ENCODE results near the gene SLC7A6. TPM values are rescaled to one million over a fixed set of nuclear protein-coding genes. Genes with fewer than 3 reads are reported as not detected.

Gene SLC7A6
- polyA plus RNA-seq, 1 experiment: 51.2 TPM

DNA sequence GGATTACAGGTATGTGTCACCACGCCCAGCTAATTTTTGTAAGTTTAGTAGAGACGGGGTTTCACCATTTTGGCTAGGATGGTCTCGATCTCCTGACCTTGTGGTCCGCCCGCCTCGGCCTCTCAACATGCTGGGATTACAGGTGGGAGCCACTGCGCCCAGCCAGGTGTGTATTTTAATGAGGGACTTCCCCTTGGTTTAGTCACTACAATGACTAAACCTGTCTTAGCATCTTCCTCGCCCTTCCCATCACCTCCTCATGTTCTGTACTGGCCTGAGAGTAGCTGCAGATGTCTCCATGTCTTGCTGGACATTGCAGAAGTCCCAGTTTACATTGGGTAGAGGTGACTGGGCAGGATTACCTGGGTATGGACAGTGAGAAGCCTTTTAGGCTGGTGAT, 9.6 kb downstream of the SLC7A6 start:
- ChIA-PET CTCF (interaction anchor here (1.2 to 2.2 kb wide), 4 partner anchors 10 to 13 kb away, joined by 5 to 9 read pairs (median 6); partner anchors contain the start of gene SLC7A6), POLR2A (no interaction called here)
- no peak for DNase-seq (ENCODE audit: low read depth)
- TF ChIP-seq, protein P1, sequence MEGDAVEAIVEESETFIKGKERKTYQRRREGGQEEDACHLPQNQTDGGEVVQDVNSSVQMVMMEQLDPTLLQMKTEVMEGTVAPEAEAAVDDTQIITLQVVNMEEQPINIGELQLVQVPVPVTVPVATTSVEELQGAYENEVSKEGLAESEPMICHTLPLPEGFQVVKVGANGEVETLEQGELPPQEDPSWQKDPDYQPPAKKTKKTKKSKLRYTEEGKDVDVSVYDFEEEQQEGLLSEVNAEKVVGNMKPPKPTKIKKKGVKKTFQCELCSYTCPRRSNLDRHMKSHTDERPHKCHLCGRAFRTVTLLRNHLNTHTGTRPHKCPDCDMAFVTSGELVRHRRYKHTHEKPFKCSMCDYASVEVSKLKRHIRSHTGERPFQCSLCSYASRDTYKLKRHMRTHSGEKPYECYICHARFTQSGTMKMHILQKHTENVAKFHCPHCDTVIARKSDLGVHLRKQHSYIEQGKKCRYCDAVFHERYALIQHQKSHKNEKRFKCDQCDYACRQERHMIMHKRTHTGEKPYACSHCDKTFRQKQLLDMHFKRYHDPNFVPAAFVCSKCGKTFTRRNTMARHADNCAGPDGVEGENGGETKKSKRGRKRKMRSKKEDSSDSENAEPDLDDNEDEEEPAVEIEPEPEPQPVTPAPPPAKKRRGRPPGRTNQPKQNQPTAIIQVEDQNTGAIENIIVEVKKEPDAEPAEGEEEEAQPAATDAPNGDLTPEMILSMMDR (IDR thresholded peaks at IDR 0.05; ENCODE audit: insufficient read depth, low read depth, low read length): no peak
- H3K27me3 ChIP-seq (ENCODE audit: control insufficient read depth, insufficient read depth, low read length): no peaks in the 10 kb centered on the region
- H3K4me3 ChIP-seq (ENCODE audit: low read depth, low read length): no peak overlapping the region
- peaks cover 8% of the 10 kb centered on the region for H3K36me3 ChIP-seq (ENCODE audit: control insufficient read depth, insufficient read depth, low read length)

DNA sequence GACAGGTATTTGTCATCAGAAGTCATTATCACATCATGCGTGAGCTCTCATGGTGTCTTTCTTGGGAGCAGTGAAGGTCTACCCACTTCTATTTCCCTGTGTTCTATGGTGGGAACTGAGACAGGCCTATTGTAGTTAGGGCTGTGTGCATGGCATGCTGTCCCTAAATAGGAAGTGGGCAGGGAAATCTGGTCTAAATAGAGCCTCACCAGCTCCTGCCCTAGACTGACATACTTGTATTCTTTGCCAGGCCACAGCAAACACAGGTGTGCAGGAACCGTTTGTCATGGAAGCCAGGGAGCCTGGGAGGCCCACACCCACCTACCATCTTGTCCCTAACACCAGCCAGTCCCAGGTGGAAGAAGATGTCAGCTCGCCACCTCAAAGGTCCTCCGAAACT, 10.1 kb downstream of the SLC7A6 start:
- TF ChIP-seq, protein P1 (IDR thresholded peaks at IDR 0.05; ENCODE audit: insufficient read depth, low read depth, low read length): no peak
- Histone ChIP-seq H3K4me3 (ENCODE audit: low read depth, low read length) (no peak overlapping the region), H3K27me3 (ENCODE audit: control insufficient read depth, insufficient read depth, low read length) (no peaks in the 10 kb centered on the region), H3K36me3 (ENCODE audit: control insufficient read depth, insufficient read depth, low read length) (peaks cover 8% of the 10 kb centered on the region)
- ChIA-PET CTCF (interaction anchor here (1.2 to 1.7 kb wide), 3 partner anchors 11 to 13 kb away, joined by 5 to 8 read pairs (median 5); partner anchors contain the start of gene SLC7A6), POLR2A (no interaction called here)
- DNase-seq (ENCODE audit: low read depth): no peak

DNA sequence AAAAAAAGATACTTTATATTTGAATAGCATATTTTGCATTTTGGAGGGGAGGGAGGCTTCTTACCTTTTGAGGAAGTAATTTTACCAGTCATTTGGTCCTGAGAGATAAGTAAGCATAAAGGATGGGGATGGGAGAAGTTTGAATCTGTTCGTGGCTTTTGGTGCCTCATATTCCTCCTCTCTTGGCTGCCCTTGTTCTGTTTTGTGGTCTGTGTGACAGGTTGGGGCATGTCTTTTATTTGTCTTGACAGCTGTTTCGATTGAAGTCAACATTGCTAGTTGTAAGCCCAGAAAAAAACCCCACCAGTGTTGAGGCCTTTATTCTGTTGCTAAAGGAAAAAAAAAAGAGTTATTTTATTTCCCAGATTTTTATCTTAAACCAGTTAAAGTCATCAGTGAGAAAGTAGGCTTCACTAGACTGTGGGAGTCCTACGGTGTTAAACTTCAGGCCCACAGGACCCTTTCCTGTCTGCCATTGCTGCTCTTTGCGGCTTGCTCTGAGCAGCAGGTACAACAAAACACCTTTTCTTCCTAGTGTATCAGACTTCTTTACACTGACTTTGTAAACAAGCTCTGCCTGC, 11.4 kb downstream of the SLC7A6 start:
- Histone ChIP-seq H3K27me3 (ENCODE audit: control insufficient read depth, insufficient read depth, low read length) (no peaks in the 10 kb centered on the region), H3K4me3 (ENCODE audit: low read depth, low read length) (no peak overlapping the region), H3K36me3 (ENCODE audit: control insufficient read depth, insufficient read depth, low read length) (peaks cover 8% of the 10 kb centered on the region)
- DNase-seq (ENCODE audit: low read depth): no peak
- CTCF ChIA-PET: interaction anchor here (0.6 to 1.4 kb wide), 2 partner anchors 13 to 14 kb away, joined by 3 to 4 read pairs; no protein-coding TSS in a partner anchor
- TF ChIP-seq, protein P1 (IDR thresholded peaks at IDR 0.05; ENCODE audit: insufficient read depth, low read depth, low read length): no peak
- POLR2A ChIA-PET: no interaction called here

DNA sequence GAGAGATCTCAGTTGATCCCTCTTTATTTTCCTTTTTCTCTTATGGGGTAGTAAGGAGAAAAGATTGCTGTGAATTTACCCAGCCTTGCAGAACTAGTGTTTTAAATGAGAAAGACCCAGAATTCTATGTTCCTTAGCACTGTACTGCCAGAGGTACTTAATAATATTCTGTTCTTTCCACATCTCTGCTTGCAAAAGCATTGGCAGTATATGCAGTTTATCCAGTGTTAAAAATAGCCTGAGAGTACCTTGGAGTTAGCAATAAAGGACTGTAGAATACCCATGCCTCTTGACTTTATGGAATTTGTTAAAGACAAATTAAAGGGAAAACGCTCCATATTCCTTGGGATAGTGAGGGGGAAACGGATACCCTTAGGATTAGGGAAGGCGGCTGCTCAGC, 11.9 kb downstream of the SLC7A6 start:
- TF ChIP-seq, protein P1 (IDR thresholded peaks at IDR 0.05; ENCODE audit: insufficient read depth, low read depth, low read length): no peak
- DNase-seq (ENCODE audit: low read depth): no peak
- Histone ChIP-seq H3K27me3 (ENCODE audit: control insufficient read depth, insufficient read depth, low read length) (no peaks in the 10 kb centered on the region), H3K4me3 (ENCODE audit: low read depth, low read length) (no peak overlapping the region), H3K36me3 (ENCODE audit: control insufficient read depth, insufficient read depth, low read length) (peaks cover 8% of the 10 kb centered on the region)
- CTCF ChIA-PET: interaction anchor here (1.4 kb wide), 1 partner anchor 14 kb away, joined by 4 read pairs; no protein-coding TSS in a partner anchor
- POLR2A ChIA-PET: no interaction called here

DNA sequence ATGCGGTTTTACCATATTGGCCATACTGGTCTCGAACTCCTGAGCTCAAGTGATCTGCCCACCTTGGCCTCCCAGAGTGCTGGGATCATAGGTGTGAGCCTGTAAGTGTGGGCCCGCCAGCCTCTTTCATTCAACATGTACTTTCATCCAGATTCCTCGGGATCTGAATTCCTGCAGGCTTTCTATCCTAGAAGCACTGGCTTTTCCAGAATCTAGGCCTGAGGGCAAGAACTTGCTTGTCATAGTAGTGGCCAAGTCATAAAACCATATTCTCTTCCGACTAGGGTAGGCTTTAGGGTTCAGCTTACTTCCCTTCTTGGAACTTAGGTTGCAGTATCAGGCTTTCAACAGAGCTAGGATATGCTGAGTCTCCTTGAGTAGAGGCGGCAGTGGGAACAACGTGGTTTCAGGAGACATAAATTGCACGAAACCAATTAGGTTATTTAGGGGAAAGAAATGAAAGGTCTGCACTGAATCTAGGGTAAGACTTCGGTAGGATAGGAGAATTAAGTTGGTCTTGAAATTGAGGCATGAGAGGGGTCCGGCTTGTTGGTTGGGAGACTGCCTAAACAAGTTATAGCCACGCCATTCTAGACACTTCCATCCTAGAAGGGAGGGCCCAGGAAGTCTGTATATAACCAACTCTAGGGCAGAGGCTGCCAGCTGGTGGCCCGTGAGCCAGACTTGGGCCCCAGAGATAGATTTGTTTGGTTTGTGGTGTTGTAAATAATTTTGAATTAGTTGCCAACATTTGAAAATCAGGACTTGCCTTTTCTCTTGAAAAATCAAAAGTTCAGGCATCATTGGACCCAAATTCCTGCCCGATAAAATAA, 15.6 kb downstream of the SLC7A6 start:
- H3K27me3 ChIP-seq (ENCODE audit: control insufficient read depth, insufficient read depth, low read length): no peaks in the 10 kb centered on the region
- TF ChIP-seq, protein P1 (IDR thresholded peaks at IDR 0.05; ENCODE audit: insufficient read depth, low read depth, low read length): no peak
- POLR2A ChIA-PET: no interaction called here
- H3K36me3 ChIP-seq (ENCODE audit: control insufficient read depth, insufficient read depth, low read length): peaks cover 2% of the 10 kb centered on the region
- DNase-seq (ENCODE audit: low read depth): no peak
- H3K4me3 ChIP-seq (ENCODE audit: low read depth, low read length): no peak overlapping the region
- CTCF ChIA-PET: interaction anchor here (1.9 to 2.1 kb wide), 3 partner anchors 8 to 19 kb away, joined by 4 to 7 read pairs (median 7); partner anchors contain the start of gene SLC7A6
